Measurements from ENCODE around the gene SDK2.

GRCh38 chr17:73341350-73342049, 302.7 kb downstream of the SDK2 start:
- TF ChIP-seq EZH2 (optimal IDR thresholded peaks at IDR 0.05; ENCODE audit: low read depth, low read length) (no peak), CTCF (IDR thresholded peaks at IDR 0.05; ENCODE audit: low read length) (no peak), EZH2phosphoT487 (IDR thresholded peaks at IDR 0.05; ENCODE audit: low read length) (no peak)

Measured in MM.1S (cell line).